Activated gamma-delta T cell (primary cell): Measurements from ENCODE around the gene TNFSF12.

Experiments
- DNase-seq: peaks from one replicate; lab custom pipeline; 2025; lab: John Stamatoyannopoulos, UW
- total RNA-seq, 2 donors: gene quantifications; one replicate each; lab custom pipeline; 2026; lab: John Stamatoyannopoulos, UW

TNFSF12 gene
- 11.5 to 14.7 reads per million in 2 donors for total RNA-seq

GRCh38 chr17:7548585-7549400 lies at the start of gene TNFSF12:
Gene TNFSF12, plus strand, starts transcription at chr17:7549058. Its CDS starts 96 bp downstream, at chr17:7549154.
- DNase-seq = peak; percentile 38

GRCh38 chr17:7499161-7499560 lies 49.7 kb upstream of the TNFSF12 start:
- no peak for DNase-seq

- DNase-seq = no peak
Observed at GRCh38 chr17:7501729-7502128, 47.1 kb upstream of the TNFSF12 start.

GRCh38 chr17:7502171-7502847 lies 46.5 kb upstream of the TNFSF12 start:
- DNase-seq = no peak

- no peak for DNase-seq
Observed at GRCh38 chr17:7502987-7503386, 45.9 kb upstream of the TNFSF12 start.

- DNase-seq = no peak
Observed at GRCh38 chr17:7503521-7503920, 45.3 kb upstream of the TNFSF12 start.

GRCh38 chr17:7508145-7508544 lies 40.7 kb upstream of the TNFSF12 start:
- DNase-seq = no peak

GRCh38 chr17:7508846-7509245 lies 40.0 kb upstream of the TNFSF12 start:
- no peak for DNase-seq

GRCh38 chr17:7509937-7510336 lies 38.9 kb upstream of the TNFSF12 start:
- no peak for DNase-seq

GRCh38 chr17:7511108-7511507 lies 37.8 kb upstream of the TNFSF12 start:
- no peak for DNase-seq

GRCh38 chr17:7512105-7512504 lies 36.8 kb upstream of the TNFSF12 start:
- DNase-seq = no peak

GRCh38 chr17:7512824-7513540 lies 35.9 kb upstream of the TNFSF12 start:
- DNase-seq = no peak

- no peak for DNase-seq
Observed at GRCh38 chr17:7513850-7514419, 34.9 kb upstream of the TNFSF12 start.

GRCh38 chr17:7515911-7516610 lies 32.8 kb upstream of the TNFSF12 start:
- DNase-seq = no peak

- DNase-seq = no peak
Observed at GRCh38 chr17:7523033-7523432, 25.8 kb upstream of the TNFSF12 start.

GRCh38 chr17:7528842-7529241 lies 20.0 kb upstream of the TNFSF12 start:
- no peak for DNase-seq

- no peak for DNase-seq
Observed at GRCh38 chr17:7530023-7530900, 18.6 kb upstream of the TNFSF12 start.

GRCh38 chr17:7538050-7538449 lies 10.8 kb upstream of the TNFSF12 start:
- no peak for DNase-seq

GRCh38 chr17:7538891-7539545 lies 9.8 kb upstream of the TNFSF12 start:
- no peak for DNase-seq

GRCh38 chr17:7541074-7541621 lies 7.7 kb upstream of the TNFSF12 start:
- DNase-seq = no peak
